M059J (cell line): ENCODE data around the gene ADAD2. TPM values are rescaled to one million over a fixed set of nuclear protein-coding genes. Genes with fewer than 3 reads are reported as not detected.

ENCODE experiments used
- DNase-seq: peaks from one replicate; pipeline ENCODE4 v3.0.0-alpha.2; 2012; ENCODE audit warnings: low read depth
- total RNA-seq: library from RNA; depleted of rRNA; stranded (reverse); fragments of >200 nt; shearing (Covaris generic); gene quantifications from 2 replicates; pipeline ENCODE4 v1.2.3, GENCODE V29; 2014

ADAD2 gene
- total RNA-seq, 1 experiment from 2014 or later = not detected

GRCh38 chr16:84176192-84177053 lies 14.5 kb upstream of the ADAD2 start:
- DNase-seq = no peak

GRCh38 chr16:84177741-84178073 lies 13.2 kb upstream of the ADAD2 start:
- DNase-seq = peak; percentile 38

- no peak for DNase-seq
These were observed 12.7 kb upstream of the ADAD2 start for GRCh38 chr16:84178146-84178765.

- DNase-seq = no peak
These were observed 11.9 kb upstream of the ADAD2 start for GRCh38 chr16:84178892-84179611.

- no peak for DNase-seq
These were observed 11.2 kb upstream of the ADAD2 start for GRCh38 chr16:84179612-84180320.

GRCh38 chr16:84180519-84181140 lies 10.3 kb upstream of the ADAD2 start:
- DNase-seq = no peak

GRCh38 chr16:84181144-84181915 lies 9.6 kb upstream of the ADAD2 start:
- DNase-seq = no peak

GRCh38 chr16:84182104-84182503 lies 8.9 kb upstream of the ADAD2 start:
- no peak for DNase-seq

- no peak for DNase-seq
These were observed 8.0 kb upstream of the ADAD2 start for GRCh38 chr16:84182680-84183571.

- no peak for DNase-seq
These were observed 7.4 kb upstream of the ADAD2 start for GRCh38 chr16:84183572-84183875.

GRCh38 chr16:84183911-84184591 lies 6.9 kb upstream of the ADAD2 start:
- DNase-seq = no peak

GRCh38 chr16:84184775-84185174 lies 6.2 kb upstream of the ADAD2 start:
- DNase-seq = no peak

- DNase-seq = peak; percentile 93
These were observed 4.1 kb upstream of the ADAD2 start, which contains the start of gene TAF1C for GRCh38 chr16:84186685-84187437. TAF1C (minus strand) TSS chr16:84187057; CDS start chr16:84184988, 2,069 bp downstream.

- no peak for DNase-seq
These were observed 509 bp downstream of the ADAD2 start for GRCh38 chr16:84191466-84191865.

GRCh38 chr16:84193480-84193879 lies 2.5 kb downstream of the ADAD2 start:
- DNase-seq = no peak

GRCh38 chr16:84194018-84194417 lies 3.1 kb downstream of the ADAD2 start:
- DNase-seq = no peak

- no peak for DNase-seq
These were observed 3.7 kb downstream of the ADAD2 start for GRCh38 chr16:84194470-84195200.
